Heart right ventricle (tissue), 16 donors: ENCODE measurements around the gene TFE3. TPM values are rescaled to one million over a fixed set of nuclear protein-coding genes. Genes with fewer than 3 reads are reported as not detected.

Experiments used
- ATAC-seq, 8 donors: fragments of 200-7000 bp; cut with Tn5 transposase; one replicate each; pipeline ENCODE4 v1.9.1; 2020; ENCODE audit warnings: mild to moderate bottlenecking in 8 of 8, moderate library complexity in 8 of 8, moderate number of reproducible peaks in 1 of 8
- DNase-seq, 2 donors: peaks; one replicate each; pipeline ENCODE4 v3.0.0-alpha.2; 2020
- H3K27ac ChIP-seq, 10 donors: fragments of 200-600 bp; sonication (generic) in 2 of 10; one replicate each; pipeline versions ENCODE4 v1.5.0 to v1.8.0; 2020 to 2022; ENCODE audit warnings: mild to moderate bottlenecking in 3 of 10
- H3K27me3 ChIP-seq, 7 donors: fragments of 200-600 bp; one replicate each; pipeline ENCODE4 v1.8.0; 2021 to 2022; ENCODE audit warnings: mild to moderate bottlenecking in 2 of 7
- H3K36me3 ChIP-seq, 9 donors: fragments of 200-600 bp; sonication (generic) in 1 of 9; one replicate each; pipeline versions ENCODE4 v1.5.0 to v1.8.0; 2020 to 2022; ENCODE audit warnings: mild to moderate bottlenecking in 2 of 9
- H3K4me1 ChIP-seq, 9 donors: fragments of 200-600 bp; sonication (generic) in 1 of 9; one replicate each; pipeline versions ENCODE4 v1.5.0 to v1.8.0; 2020 to 2022; ENCODE audit warnings: mild to moderate bottlenecking in 4 of 9
- H3K4me3 ChIP-seq, 10 donors: fragments of 200-600 bp; sonication (generic) in 2 of 10; one replicate each; pipeline versions ENCODE4 v1.5.0 to v1.8.0; 2020 to 2022; ENCODE audit warnings: mild to moderate bottlenecking in 7 of 10, moderate library complexity in 2 of 10
- H3K9me3 ChIP-seq, 11 donors: fragments of 200-600 bp in 10 of 11; sonication (generic) in 2 of 11; one replicate each; pipeline versions ENCODE4 v1.5.0 to v1.8.0; 2013 to 2022; ENCODE audit warnings: mild to moderate bottlenecking in 2 of 11, control low read depth in 1 of 11, moderate library complexity in 1 of 11
- WGBS, 2 donors: extraction: QIAGEN DNeasy Blood & Tissue Kit; methylation state at CpG; one replicate each; pipeline ENCODE4 v1.1.7; 2013; ENCODE audit warnings: inconsistent platforms in 1 of 2; 5-methylcytosine and 5-hydroxymethylcytosine counted together
- intact Hi-C, 10 donors: fragments of 100-400 bp; cut with DNase I; formaldehyde crosslinking; loops; one replicate each; pipeline versions ENCODE4 v1.11.1 to v1.14.2; 2022
- polyA plus RNA-seq, 2 donors: library from polyadenylated mRNA; stranded (reverse); fragments of 200-250 nt; gene quantifications; one replicate each; pipeline ENCODE4 v1.2.3, GENCODE V29; 2013
- total RNA-seq, 10 donors: library from RNA; stranded (reverse); fragmentation: NEBNext Ultra II Directional in 3 of 10; extraction: Animal tissue kit (Norgen Biotek cat#: 25700) in 3 of 10; gene quantifications; one replicate each; pipeline versions ENCODE4 v1.2.1 to v1.2.4, GENCODE V29; 2021 to 2023
- TF ChIP-seq, protein P1 (sequence below), 9 donors: fragments of 200-600 bp; sonication (generic) in 2 of 9; IDR thresholded peaks; one replicate each; pipeline versions ENCODE4 v1.5.0 to v1.8.0; 2021 to 2022; ENCODE audit warnings: antibody characterized with exemption in 9 of 9, mild to moderate bottlenecking in 5 of 9, moderate library complexity in 1 of 9
- donor health status: Arrhythmogenic right ventricular cardiomyopathy.
- donor health status: ischemic (EF 13 %, LVEDD 7.1; RV severe dilation, severe dysfunction).
- donor health status: healthy with polysubstance abuse.
- donor health status: DM: no; HTN: yes; CAD: no.
- donor health status: DM: no; HTN: no; CAD: no.
- donor health status: ischemic (EF 25% LVEDD 6.9; RV normal size, moderate dysfunction).
- donor health status: ischemic (EF 25% LVEDD 5.7; RV mildly dilated, moderate dysfunction).
- donor health status: healthy.
- donor health status: DM: yes; HTN: yes; CAD: no.
- donor health status: Ischemic cardiomyopathy.
- donor health status: ischemic (EF 35%, LVEDD 5.7; RV mildly dilated, moderate dysfunction).
- donor health status: nonischemic (EF 11% LVEDD 7.7; RV severe dilation, severe dysfunction).
- donor health status: DM: yes; HTN: yes; CAD: no.
- donor health status: PGD.
- donor health status: ischemic (EF 29% LVEDD 5.4; RV normal size, mild dysfunction).
- donor health status: nonischemic (EF 23%, LVEDD 6.1; RV moderate dilation, normal function).

TFE3 gene
- total and polyA plus RNA-seq, 12 donors: 13.8 to 34.8 (median 16.6) TPM

DNA sequence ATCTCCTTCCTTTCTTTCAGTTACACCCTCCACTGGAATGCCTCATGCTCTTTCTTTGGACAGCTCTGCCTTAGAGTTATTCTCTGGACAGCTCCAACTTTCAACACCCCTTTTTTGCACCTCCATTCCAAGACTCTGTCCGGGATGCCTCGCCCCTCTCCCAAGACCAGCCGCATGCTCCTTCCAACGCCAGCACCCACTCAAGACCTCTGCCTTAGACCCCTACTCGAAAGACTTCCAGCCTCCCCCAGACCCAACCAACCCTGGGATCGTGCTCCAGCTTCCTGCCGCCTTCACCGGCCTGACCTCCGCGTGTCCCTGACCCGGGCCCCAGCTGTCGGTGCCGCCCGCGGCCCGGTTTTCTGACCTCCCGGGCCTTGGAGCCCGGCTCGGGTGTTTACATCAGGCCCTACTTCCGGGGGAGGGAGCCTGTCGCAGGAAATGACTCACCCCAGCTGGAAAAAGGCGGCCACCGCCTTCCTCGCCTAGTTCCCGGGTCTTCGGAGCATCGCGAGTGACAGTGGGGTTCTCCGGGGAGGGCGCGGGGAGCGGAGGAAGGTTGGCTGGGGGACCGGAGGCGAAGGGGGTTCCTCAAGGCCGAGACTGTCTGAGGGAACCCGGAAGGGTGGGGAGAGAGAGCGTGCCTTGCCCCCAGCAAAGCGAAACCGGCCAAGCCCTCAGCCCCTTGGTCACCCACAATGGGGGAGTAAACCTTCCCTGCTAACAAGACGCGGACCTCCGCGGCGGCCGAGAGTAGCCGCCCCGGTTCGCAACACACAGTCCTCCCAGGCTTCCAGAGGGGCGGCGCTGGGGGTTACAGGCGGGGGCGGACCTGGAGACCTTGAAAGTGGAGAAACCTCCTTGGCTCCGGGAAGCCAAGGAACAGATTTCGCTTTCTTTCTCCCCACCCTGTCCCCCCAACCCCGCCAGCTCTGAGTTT is 36.6 kb upstream of the TFE3 start, which contains the start of gene WDR45:
Gene WDR45 (minus strand): TSS at position 399 of the 940 bp plus-strand sequence. CDS start 1,792 bp downstream, outside the sequence.
- 0% methylated on average over 38 to 55 of the region's 55 CpGs for WGBS, 2 donors
- ATAC-seq: peak; percentile 76 to 96 (median 93)

DNA sequence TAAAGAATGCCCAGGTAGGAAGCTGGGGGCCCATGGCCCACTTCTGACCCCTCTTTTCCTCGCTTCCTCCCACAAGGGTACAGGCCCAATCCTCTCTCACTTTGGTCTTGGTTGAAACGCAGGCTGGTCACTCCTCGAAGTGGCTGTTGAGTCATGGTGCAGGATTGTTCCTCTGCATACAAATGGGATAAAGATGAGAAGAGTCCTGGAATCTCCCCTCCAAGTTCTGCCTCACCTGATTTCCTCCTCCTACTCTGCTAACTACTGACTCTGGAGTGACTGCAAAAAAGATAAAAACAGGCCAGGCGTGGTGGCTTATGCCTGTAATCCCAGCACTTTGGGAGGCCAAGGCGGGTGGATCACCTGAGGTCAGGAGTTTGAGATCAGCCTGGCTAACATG is 34.8 kb upstream of the TFE3 start:
- Histone ChIP-seq H3K4me3 (no peak overlapping the region), H3K36me3 (peaks cover 0 to 33% (median 0%) of the 10 kb centered on the region in 9 donors), H3K4me1 (peaks cover 0 to 24% (median 8%) of the 10 kb centered on the region in 9 donors), H3K27ac (no peak overlapping the region), H3K27me3 (no peaks in the 10 kb centered on the region), H3K9me3 (no peaks in the 10 kb centered on the region)
- ATAC-seq (no peak), DNase-seq (no peak)
- intact Hi-C loops: loop anchor here in 1 of 10 donors (5.0 kb wide), 1 partner anchor 36 kb away; the partner anchor contains the start of gene TFE3
- TF ChIP-seq, protein P1, sequence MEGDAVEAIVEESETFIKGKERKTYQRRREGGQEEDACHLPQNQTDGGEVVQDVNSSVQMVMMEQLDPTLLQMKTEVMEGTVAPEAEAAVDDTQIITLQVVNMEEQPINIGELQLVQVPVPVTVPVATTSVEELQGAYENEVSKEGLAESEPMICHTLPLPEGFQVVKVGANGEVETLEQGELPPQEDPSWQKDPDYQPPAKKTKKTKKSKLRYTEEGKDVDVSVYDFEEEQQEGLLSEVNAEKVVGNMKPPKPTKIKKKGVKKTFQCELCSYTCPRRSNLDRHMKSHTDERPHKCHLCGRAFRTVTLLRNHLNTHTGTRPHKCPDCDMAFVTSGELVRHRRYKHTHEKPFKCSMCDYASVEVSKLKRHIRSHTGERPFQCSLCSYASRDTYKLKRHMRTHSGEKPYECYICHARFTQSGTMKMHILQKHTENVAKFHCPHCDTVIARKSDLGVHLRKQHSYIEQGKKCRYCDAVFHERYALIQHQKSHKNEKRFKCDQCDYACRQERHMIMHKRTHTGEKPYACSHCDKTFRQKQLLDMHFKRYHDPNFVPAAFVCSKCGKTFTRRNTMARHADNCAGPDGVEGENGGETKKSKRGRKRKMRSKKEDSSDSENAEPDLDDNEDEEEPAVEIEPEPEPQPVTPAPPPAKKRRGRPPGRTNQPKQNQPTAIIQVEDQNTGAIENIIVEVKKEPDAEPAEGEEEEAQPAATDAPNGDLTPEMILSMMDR (IDR thresholded peaks at IDR 0.05): no peak
- 79 to 80% methylated on average over 4 to 5 of the region's 5 CpGs for WGBS, 2 donors

More for the DNA sequence above, 36.6 kb upstream of the TFE3 start, which contains the start of gene WDR45:
- H3K9me3 ChIP-seq: no peaks in the 10 kb centered on the region
- H3K27ac ChIP-seq: peak within 1 kb of the TSS; percentile 89 to 98 (median 95)
- intact Hi-C loops: loop anchor here in 2 of 10 donors (2.0 to 5.0 kb wide), 2 partner anchors 21 to 37 kb away; partner anchors contain the start of gene TFE3 (in 1 of the 2)
- peaks cover 0 to 32% (median 0%) of the 10 kb centered on the region in 9 donors for H3K36me3 ChIP-seq
- peak; percentile 70 to 77 for DNase-seq
- H3K4me1 ChIP-seq: peaks cover 0 to 13% (median 0%) of the 10 kb centered on the region in 9 donors
- H3K27me3 ChIP-seq: no peaks in the 10 kb centered on the region
- TF ChIP-seq, protein P1 (IDR thresholded peaks at IDR 0.05): no peak
- peak within 1 kb of the TSS; percentile 53 to 75 (median 68) for H3K4me3 ChIP-seq

DNA sequence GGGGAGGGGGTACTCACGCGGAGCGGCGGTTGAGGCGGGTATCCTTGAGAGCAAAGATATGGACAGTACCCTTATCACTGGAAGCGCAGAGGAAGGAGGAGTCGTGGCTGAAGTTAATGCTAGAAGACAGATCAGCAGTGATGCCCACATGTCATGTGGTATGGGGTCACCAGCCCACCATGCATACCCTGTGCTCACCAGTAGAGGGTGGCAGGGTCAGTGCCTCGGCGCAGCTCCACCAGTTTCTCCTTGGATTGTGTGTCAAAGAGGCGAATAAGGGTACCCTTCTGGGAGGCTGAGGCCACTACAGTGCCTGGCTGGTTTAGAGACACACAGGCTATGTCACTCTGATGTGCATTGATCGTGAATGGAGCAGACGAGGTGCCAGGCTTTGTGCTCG is 32.2 kb upstream of the TFE3 start:
- intact Hi-C loops: loop anchor here in 1 of 10 donors (5.0 kb wide), 1 partner anchor 33 kb away; the partner anchor contains the start of gene TFE3
- Histone ChIP-seq H3K27me3 (no peaks in the 10 kb centered on the region), H3K4me1 (peaks cover 0 to 32% (median 14%) of the 10 kb centered on the region in 9 donors), H3K27ac (no peak overlapping the region), H3K4me3 (no peak overlapping the region), H3K36me3 (peaks cover 0 to 33% (median 0%) of the 10 kb centered on the region in 9 donors), H3K9me3 (no peaks in the 10 kb centered on the region)
- no peak for DNase-seq
- WGBS, 2 donors: 90 to 91% methylated on average over 13 of the region's 13 CpGs
- no peak for ATAC-seq
- TF ChIP-seq, protein P1 (IDR thresholded peaks at IDR 0.05): no peak
